NCI-H2081 (cell line): ENCODE data around the gene CXXC4.

Experiments used
- DNase-seq, 2 experiments: peaks; one replicate each; lab custom pipeline; 2025; lab: John Stamatoyannopoulos, UW

CXXC4 gene

GRCh38 chr4:104489731-104490095 lies 5.0 kb downstream of the CXXC4 start:
- no peak for DNase-seq

DNA sequence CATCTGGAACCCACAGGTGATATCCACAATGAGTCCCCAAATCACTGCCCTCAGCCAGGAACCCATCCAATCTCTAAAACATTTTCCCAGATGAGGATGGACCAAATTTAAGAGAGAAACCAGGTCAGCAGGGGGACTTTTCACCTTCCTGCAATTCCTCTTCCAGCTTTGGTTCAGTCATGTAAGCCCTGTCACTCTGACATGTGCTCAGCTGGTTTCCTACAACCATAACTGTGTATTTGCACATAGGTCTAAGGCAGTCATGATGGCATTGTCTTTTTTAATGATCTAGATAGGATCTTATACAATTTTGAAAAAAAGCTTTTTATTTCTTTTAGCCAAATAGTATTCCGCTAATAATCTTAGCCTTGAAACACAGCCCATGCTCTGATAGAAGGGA lies 6.5 kb downstream of the CXXC4 start:
- DNase-seq: peak in 1 of 2 experiments; percentile 6

DNA sequence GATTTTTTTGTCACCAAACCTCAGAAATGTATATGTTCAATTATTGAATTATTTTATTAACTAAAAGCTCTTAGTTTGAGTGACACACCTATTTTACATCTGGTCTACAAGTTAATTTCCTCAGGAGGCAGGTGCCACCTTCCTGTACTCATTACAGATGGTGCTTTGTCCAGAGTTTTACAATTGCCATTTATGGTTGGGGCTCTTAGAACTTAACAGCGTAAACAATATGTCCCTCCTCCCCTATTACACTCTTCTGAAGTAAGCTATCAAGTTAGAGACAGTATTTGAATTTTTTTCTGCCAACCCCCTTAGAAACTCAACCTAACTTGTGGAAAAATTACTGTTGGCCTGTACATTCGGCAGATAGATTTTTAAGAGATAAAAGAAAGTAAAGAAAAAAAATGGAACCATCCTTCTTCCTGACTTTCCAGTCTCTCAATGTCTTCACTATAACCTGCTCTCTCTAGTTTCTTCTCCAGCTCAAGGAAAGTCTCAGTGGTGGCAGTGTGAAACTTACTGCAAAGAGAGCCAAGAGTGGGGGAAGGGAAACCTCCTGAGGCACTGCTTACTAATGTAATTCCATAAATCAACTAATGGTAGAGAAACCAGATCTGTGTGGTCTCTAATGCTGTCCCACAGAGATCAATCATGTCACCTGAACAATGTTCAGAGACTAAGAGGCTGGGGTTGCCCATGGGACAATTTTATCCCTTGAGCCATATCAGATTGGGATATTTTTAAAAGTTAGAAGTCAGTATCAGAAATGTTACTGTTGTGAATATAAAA lies 7.8 kb downstream of the CXXC4 start:
- DNase-seq: peak in 1 of 2 experiments; percentile 10

DNA sequence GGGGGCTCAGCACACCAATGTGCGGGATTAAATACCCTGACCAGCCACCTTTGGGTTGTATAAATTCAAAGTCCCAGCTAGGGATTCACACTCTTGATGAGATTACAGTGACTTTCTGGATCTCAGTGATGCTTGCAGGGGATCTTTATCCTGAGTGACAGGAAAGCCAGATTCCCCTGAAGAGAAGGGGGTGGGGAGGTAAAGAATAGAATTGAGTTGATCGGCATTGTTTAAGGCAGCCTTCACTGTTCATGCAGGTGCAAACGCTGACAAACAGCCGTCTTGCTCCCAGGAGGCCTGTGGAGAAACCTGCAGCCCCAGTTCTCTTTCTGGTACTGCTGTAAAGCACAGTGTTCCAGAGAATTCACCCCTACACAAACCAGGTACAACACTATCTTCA lies 19.0 kb downstream of the CXXC4 start:
- peak; percentile 6 to 16 for DNase-seq

- DNase-seq: no peak
Measured at GRCh38 chr4:104472766-104473165, 21.9 kb downstream of the CXXC4 start.

- DNase-seq: no peak
Measured at GRCh38 chr4:104470770-104471169, 23.9 kb downstream of the CXXC4 start.

DNA sequence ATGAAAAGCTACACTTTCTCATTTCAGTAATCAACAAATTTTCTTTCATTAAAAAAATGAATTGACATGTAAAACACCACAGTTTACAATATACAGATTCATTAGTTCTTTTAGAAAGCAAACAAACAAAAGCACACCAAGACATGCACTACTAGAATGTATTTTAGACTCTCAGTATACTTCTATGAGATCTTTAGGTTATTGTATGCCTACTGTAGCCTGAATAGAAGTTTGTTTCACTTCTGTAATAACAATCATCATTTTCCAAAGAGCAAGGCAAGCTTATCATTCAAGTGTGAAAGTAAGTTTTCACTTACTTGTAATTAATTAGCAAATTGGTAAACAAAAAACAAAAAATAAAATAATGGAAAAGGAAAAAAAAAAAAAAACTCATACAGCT lies 24.9 kb downstream of the CXXC4 start:
- DNase-seq: no peak

DNA sequence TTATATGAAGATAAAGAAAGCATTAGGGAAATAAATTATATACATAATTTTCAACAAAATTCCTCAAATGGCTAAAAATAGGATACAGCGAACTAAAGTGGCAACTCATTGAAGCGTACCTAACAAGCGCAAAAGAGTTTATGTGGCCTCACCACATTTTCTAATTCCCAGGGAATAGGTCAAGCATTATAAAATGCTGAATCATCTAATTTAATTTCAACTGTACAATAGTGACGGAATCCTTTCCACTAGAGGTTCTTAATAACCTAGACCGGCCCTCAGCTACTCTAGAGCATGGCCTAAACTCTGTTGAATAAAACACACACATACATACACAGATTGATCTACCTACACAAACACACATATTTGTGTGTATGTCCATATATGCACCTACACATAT lies 29.1 kb downstream of the CXXC4 start:
- no peak for DNase-seq

DNA sequence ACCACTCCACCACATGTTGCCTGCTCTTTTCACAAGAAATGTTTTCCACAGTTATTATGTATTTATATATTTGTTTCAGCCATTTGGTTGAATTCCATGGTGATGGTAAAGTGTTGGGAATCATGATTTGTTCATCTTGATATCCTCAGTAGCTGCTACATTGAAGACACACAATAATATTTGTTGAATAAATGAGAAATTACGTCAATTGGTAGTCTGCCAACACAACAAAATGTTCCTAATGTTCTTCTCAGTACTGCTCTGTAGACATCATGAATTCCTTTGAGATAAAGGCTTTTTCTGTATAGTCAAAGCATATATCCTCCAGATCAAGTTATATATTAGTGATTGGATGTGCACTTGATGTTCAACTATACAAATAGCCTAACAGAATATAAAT lies 29.5 kb downstream of the CXXC4 start:
- DNase-seq: no peak

DNA sequence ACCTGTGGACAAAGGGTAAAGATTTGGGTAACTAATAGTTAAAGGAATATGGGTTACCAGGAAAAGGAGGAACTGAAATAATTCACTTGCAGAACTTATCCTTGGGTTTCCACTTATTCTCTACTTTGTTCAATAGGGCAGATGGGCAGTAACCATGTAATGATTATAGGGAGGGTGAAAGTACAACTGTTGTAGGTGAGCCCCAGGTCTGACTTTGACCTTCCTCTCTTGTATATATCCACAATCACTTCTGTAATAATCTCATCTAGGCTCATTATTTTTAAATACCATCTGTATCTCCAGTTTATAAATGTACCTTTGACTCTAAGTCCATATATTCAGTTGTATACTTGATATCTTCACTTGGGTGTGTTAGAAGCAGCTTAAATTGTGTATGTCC lies 32.1 kb downstream of the CXXC4 start:
- no peak for DNase-seq

DNA sequence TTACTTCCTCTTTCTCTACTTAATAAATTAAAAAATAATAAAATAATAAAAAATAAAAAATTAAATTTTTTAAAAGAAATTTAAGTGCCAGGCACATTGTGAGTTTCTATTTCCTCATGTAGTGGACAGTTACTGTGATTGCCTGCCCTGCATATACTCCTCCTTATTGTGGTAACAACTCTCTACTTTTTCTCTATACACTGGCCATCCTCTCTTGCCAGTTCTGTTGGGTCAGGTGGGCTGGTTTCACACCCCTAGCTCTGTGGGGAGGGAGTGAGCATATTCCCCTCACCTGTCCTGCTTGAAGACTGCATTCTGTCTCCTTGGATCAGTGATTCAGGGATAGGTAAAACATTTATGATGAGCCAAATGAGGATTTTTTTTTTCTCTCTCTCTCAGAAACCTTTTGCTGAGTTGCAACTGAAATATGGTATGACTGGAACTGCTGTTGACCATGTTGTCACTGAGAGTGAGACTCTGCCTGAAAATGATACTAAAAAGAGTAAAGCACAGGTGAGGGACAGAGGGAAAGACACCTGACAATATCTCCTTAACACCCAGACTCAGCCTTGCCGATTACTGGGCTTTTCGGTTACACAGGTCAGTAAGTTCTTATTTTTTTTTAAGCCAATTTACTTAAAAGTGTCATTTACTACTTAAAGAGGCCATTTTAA lies 37.2 kb downstream of the CXXC4 start:
- DNase-seq: no peak

DNA sequence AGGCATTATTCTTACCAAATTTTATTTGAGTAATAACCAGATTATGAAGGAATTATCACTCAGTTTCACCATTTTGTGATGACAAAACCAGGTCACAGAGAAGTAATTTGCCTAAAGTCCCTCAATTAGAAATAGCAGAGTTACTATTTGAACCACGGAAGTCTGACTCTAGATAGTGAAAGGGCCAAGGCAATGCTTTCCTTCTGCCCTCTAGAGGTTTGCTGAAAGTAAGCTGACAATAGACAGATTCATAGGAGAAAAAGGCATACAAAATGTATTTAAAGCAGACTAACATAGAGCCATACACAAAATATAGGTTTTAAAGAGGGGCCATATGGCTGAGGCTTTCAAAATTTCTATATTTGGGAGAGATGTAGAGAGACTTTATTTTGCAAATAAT lies 43.1 kb downstream of the CXXC4 start:
- DNase-seq: no peak

- DNase-seq: no peak
Measured at GRCh38 chr4:104449537-104449936, 45.2 kb downstream of the CXXC4 start.

GRCh38 chr4:104447294-104447693 lies 47.4 kb downstream of the CXXC4 start:
- DNase-seq: no peak

DNA sequence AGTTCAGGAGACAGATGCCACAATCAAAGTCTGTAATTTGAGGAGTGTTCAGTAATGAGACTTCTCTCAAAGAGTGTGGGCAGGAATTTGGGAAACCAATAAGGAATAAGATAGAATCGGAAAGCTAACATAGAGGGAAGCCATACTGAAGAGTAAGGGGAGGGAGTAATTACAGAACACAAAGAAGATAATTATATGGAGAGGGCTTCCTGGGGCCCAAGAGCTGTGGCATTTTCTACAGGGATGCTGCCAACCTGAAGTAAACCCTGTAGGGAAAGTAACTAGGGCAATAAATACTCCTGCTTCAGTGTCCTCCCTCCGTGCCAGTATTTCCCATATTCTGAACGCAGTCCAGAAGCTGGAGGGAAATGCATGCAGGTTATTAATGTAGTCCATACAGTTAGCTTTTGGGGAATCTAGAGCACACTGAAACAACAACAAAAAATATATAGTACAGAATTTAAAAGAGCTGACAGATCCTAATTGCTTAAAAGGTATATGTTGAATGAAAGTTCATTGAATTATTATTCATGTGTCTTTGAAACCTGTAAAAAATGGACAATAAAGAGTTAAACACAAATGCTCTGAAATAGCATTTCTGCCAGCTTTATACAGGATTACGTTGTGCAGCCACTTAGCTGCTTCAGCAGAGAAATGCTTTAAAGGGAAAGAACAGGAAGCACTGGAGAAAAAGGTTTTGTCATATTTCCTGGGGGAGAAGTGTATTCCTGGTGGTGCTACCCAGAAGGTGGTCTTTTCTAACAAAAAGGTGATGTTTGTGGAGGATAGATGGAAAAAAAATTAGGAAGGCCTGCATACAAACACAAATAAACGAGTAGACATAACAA lies 48.0 kb downstream of the CXXC4 start:
- DNase-seq: peak; percentile 38 to 77

DNA sequence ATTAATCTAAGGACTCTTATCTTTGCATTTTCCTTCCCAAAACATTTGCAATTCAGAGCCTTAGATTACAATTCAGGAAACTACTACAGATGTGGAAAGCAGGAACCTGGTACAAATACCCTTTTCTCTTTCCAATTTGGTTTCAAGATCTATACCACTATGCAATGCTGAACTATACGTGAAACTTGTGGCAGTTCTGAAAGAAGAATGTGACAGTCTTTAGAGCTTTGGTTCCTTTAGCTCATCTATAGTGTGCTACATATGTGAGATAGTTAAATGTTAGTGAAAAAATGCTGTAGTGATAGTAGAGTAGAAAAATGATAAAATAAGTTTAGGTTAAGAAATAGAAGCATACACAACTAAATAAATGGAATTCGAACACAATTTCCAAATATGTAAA lies 50.0 kb downstream of the CXXC4 start:
- no peak for DNase-seq

- no peak for DNase-seq
Measured at GRCh38 chr4:104436542-104436941, 58.2 kb downstream of the CXXC4 start.

- no peak for DNase-seq
Measured at GRCh38 chr4:104429150-104429741, 65.4 kb downstream of the CXXC4 start.

DNA sequence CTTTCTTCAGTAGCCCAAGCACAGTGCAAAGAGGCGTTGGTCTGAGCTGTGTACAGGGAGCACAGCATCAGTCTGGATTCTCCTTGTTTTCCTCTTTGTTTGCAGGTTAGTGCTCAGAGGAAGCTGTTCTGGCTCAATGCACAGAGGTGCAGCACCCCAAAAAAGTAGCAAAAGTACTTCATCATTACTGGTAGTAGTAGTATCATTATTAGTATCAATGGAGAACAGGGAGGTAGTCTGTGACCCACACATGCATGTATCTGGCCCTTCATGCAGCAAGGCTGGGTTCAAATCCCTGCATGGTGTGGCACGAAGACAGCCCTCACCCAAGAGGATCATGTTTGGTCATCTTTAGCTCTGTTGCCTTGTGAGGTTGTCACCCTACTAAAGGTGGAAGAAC lies 68.7 kb downstream of the CXXC4 start:
- DNase-seq: no peak

- DNase-seq: peak in 1 of 2 experiments; percentile 1
Measured at GRCh38 chr4:104424989-104425388, 69.7 kb downstream of the CXXC4 start.

DNA sequence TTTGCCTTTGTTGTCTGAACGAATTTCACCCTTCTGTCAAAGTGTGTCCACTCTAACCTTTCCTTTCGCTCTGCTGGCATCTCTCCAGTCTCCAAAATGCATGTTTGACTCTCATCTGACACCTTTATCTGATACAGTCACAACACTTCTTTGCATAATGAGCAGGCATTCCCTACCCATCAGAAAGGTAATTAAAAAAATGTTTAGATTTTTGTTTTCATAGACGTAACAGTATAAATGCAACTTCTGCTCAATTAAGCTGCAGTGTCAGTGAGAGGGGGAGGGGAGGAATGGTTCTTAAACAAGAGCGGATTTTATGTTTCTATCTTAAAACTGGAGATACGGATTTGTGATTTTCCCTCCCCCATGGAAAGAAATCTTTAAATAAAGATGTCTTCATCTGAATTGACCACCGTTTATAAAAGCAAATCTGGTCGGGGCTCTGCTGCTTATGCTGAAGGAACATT lies 70.2 kb downstream of the CXXC4 start:
- peak in 1 of 2 experiments; percentile 5 for DNase-seq

DNA sequence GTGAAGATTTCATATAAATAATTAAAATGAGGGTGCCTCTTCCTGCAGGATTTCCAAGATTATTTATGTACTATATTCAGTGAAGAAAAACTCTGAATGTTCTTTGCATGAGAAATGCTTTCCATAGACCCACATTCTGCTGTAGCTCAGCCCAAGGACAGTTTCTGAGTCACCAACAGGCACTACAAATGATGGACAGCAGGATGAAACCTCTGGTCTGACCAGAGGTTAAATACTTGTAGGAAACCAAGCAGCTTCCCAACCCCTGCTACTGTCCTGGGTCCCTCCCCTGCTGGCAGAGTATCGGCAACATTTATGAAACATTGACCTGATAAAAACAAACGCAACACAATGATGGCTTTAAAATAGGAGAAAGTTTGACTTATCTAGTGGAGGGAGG lies 73.1 kb downstream of the CXXC4 start:
- DNase-seq: no peak
